A549 (cell line): ENCODE results near the gene C19orf25.

ENCODE experiments used
- CHD2 ChIP-seq: fragments of 150-350 bp; IDR thresholded peaks from 2 replicates; pipeline ENCODE4 v1.6.1; 2014; ENCODE audit warnings: low read length; ENCODE audit not compliant: partially characterized antibody
- EP300 ChIP-seq, 2 experiments: fragments of >200 bp; sonication (Bioruptor Twin); formaldehyde crosslinking; IDR thresholded peaks; 2 replicates in 1 of 2; 3 replicates in 1 of 2; pipeline ENCODE4 v1.6.1; 2016 to 2017
- HDAC2 ChIP-seq: fragments of 200-600 bp; sonication (generic); IDR thresholded peaks from 2 replicates; pipeline ENCODE4 v1.6.1; 2016
- JUNB ChIP-seq: fragments of >200 bp; sonication (Bioruptor Twin); formaldehyde crosslinking; IDR thresholded peaks from 2 replicates; pipeline ENCODE4 v1.6.1; 2016
- MYC ChIP-seq: IDR thresholded peaks from 2 replicates; pipeline ENCODE4 v1.6.1; 2012; ENCODE audit warnings: mild to moderate bottlenecking, inconsistent platforms, low read length, improper control_type of control experiment, borderline replicate concordance
- PHF8 ChIP-seq: fragments of 200-600 bp; sonication (generic); IDR thresholded peaks from 2 replicates; pipeline ENCODE4 v1.6.1; 2016; ENCODE audit warnings: low read depth, mild to moderate bottlenecking, antibody characterized with exemption, moderate library complexity, borderline replicate concordance
- POLR2A ChIP-seq: IDR thresholded peaks from 2 replicates; pipeline ENCODE4 v1.6.1; 2012; ENCODE audit warnings: mild to moderate bottlenecking, low read length
- SMC3 ChIP-seq: fragments of >200 bp; sonication (Bioruptor Twin); formaldehyde crosslinking; IDR thresholded peaks from 3 replicates; pipeline ENCODE4 v1.6.1; 2018; ENCODE audit warnings: inconsistent platforms
- TF ChIP-seq, protein P1 (sequence below): fragments of >200 bp; sonication (Bioruptor Twin); formaldehyde crosslinking; IDR thresholded peaks from 3 replicates; pipeline ENCODE4 v1.5.1; 2016
- TF ChIP-seq, protein P2 (sequence below): fragments of 450-650 bp; IDR thresholded peaks from 2 replicates; pipeline ENCODE4 v1.6.1; 2014; ENCODE audit warnings: antibody characterized with exemption
- TF ChIP-seq, protein P3 (sequence below): IDR thresholded peaks from 2 replicates; pipeline ENCODE4 v1.6.1; 2012

DNA sequence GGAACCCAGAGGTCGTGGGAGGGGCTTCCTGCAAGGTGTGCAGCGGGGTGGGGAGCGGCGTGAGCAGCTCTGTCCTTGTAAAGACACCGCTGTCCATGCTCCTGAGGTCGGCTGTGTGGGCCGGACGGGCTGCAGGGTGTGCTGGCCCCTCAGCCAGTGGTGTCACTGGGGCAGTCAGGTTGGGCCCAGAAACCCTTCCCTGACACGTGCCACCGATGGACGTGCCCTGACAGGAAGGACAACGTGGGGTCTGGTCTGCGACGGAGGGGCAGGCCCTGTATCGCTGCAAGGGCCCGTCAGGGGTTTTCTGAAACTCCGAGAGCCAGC, 45.0 kb downstream of the C19orf25 start:
- TF ChIP-seq PHF8: no peak
- TF ChIP-seq, protein P1, sequence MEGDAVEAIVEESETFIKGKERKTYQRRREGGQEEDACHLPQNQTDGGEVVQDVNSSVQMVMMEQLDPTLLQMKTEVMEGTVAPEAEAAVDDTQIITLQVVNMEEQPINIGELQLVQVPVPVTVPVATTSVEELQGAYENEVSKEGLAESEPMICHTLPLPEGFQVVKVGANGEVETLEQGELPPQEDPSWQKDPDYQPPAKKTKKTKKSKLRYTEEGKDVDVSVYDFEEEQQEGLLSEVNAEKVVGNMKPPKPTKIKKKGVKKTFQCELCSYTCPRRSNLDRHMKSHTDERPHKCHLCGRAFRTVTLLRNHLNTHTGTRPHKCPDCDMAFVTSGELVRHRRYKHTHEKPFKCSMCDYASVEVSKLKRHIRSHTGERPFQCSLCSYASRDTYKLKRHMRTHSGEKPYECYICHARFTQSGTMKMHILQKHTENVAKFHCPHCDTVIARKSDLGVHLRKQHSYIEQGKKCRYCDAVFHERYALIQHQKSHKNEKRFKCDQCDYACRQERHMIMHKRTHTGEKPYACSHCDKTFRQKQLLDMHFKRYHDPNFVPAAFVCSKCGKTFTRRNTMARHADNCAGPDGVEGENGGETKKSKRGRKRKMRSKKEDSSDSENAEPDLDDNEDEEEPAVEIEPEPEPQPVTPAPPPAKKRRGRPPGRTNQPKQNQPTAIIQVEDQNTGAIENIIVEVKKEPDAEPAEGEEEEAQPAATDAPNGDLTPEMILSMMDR: no peak
- TF ChIP-seq, protein P2, sequence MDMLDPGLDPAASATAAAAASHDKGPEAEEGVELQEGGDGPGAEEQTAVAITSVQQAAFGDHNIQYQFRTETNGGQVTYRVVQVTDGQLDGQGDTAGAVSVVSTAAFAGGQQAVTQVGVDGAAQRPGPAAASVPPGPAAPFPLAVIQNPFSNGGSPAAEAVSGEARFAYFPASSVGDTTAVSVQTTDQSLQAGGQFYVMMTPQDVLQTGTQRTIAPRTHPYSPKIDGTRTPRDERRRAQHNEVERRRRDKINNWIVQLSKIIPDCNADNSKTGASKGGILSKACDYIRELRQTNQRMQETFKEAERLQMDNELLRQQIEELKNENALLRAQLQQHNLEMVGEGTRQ: no peak
- TF ChIP-seq POLR2A: no peak
- TF ChIP-seq CHD2: no peak
- TF ChIP-seq, protein P3, sequence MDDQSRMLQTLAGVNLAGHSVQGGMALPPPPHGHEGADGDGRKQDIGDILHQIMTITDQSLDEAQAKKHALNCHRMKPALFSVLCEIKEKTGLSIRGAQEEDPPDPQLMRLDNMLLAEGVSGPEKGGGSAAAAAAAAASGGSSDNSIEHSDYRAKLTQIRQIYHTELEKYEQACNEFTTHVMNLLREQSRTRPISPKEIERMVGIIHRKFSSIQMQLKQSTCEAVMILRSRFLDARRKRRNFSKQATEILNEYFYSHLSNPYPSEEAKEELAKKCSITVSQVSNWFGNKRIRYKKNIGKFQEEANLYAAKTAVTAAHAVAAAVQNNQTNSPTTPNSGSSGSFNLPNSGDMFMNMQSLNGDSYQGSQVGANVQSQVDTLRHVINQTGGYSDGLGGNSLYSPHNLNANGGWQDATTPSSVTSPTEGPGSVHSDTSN: no peak
- TF ChIP-seq SMC3: no peak
- no peak for TF ChIP-seq HDAC2
- TF ChIP-seq EP300 (IDR thresholded peaks at IDR 0.05): no peak
- no peak for TF ChIP-seq MYC
- no peak for TF ChIP-seq JUNB
